H9 (cell line): ENCODE measurements around the gene SMCO4. TPM values are rescaled to one million over a fixed set of nuclear protein-coding genes. Genes with fewer than 3 reads are reported as not detected.

Experiments
- DNase-seq: peaks from one replicate; pipeline ENCODE4 v3.0.0-alpha.2; 2017
- H2AFZ ChIP-seq: one replicate; pipeline ENCODE4 v1.6.1; 2013; ENCODE audit warnings: mild to moderate bottlenecking, low read length, control low read depth, moderate library complexity
- H2AK5ac ChIP-seq: 2 replicates; pipeline ENCODE4 v1.6.1; 2013; ENCODE audit warnings: low read length, control low read depth, mixed read lengths; ENCODE audit not compliant: insufficient read length
- H2BK120ac ChIP-seq: one replicate; pipeline ENCODE4 v1.6.1; 2013; ENCODE audit warnings: low read depth, mild to moderate bottlenecking, low read length, control low read depth, inconsistent platforms; ENCODE audit not compliant: poor library complexity, severe bottlenecking
- H2BK12ac ChIP-seq: 2 replicates; pipeline ENCODE4 v1.6.1; 2013; ENCODE audit warnings: low read length, control low read depth, mixed read lengths, low read depth; ENCODE audit not compliant: insufficient read length
- H2BK15ac ChIP-seq: 2 replicates; pipeline ENCODE4 v1.6.1; 2013; ENCODE audit warnings: low read depth, low read length, control low read depth
- H2BK20ac ChIP-seq: one replicate; pipeline ENCODE4 v1.6.1; 2013; ENCODE audit warnings: low read depth, mild to moderate bottlenecking, low read length, control low read depth, inconsistent platforms; ENCODE audit not compliant: poor library complexity, severe bottlenecking
- H2BK5ac ChIP-seq: 2 replicates; pipeline ENCODE4 v1.6.1; 2013; ENCODE audit warnings: low read length, control low read depth, mixed read lengths; ENCODE audit not compliant: insufficient read length
- H3K14ac ChIP-seq: 2 replicates; pipeline ENCODE4 v1.6.1; 2013; ENCODE audit warnings: low read length, control low read depth; ENCODE audit not compliant: insufficient read depth
- H3K18ac ChIP-seq: 2 replicates; pipeline ENCODE4 v1.6.1; 2013; ENCODE audit warnings: low read depth, mild to moderate bottlenecking, mixed read lengths, low read length, control low read depth; ENCODE audit not compliant: insufficient read length
- H3K23ac ChIP-seq: 2 replicates; pipeline ENCODE4 v1.6.1; 2013; ENCODE audit warnings: low read length, control low read depth, mixed read lengths, low read depth; ENCODE audit not compliant: insufficient read length
- H3K23me2 ChIP-seq: 2 replicates; pipeline ENCODE4 v1.6.1; 2013; ENCODE audit warnings: low read depth, mild to moderate bottlenecking, mixed read lengths, low read length, control low read depth; ENCODE audit not compliant: insufficient read length, poor library complexity, severe bottlenecking
- H3K27ac ChIP-seq: 2 replicates; pipeline ENCODE4 v1.5.1; 2013; ENCODE audit warnings: low read length, control low read depth, mixed read lengths, low read depth; ENCODE audit not compliant: insufficient read length
- H3K27me3 ChIP-seq: 2 replicates; pipeline ENCODE4 v1.6.1; 2013; ENCODE audit warnings: low read length, control low read depth, inconsistent platforms; ENCODE audit not compliant: insufficient read depth
- H3K4ac ChIP-seq: 2 replicates; pipeline ENCODE4 v1.6.1; 2013; ENCODE audit warnings: low read depth, mild to moderate bottlenecking, control low read depth, inconsistent platforms, low read length, moderate library complexity
- H3K4me1 ChIP-seq: 2 replicates; pipeline ENCODE4 v1.6.1; 2013; ENCODE audit warnings: low read length, control low read depth, inconsistent platforms; ENCODE audit not compliant: insufficient read depth
- H3K4me2 ChIP-seq: 2 replicates; pipeline ENCODE4 v1.6.1; 2013; ENCODE audit warnings: low read length, control low read depth, mixed read lengths; ENCODE audit not compliant: insufficient read length, insufficient read depth
- H3K56ac ChIP-seq: 2 replicates; pipeline ENCODE4 v1.6.1; 2013; ENCODE audit warnings: low read depth, mild to moderate bottlenecking, mixed read lengths, low read length, control low read depth; ENCODE audit not compliant: insufficient read length
- H3K79me1 ChIP-seq: 2 replicates; pipeline ENCODE4 v1.6.1; 2013; ENCODE audit warnings: low read depth, mild to moderate bottlenecking, moderate library complexity, low read length, control low read depth, inconsistent platforms; ENCODE audit not compliant: insufficient read depth, poor library complexity, severe bottlenecking
- H3K79me2 ChIP-seq: 2 replicates; pipeline ENCODE4 v1.6.1; 2013; ENCODE audit warnings: low read length, control low read depth, inconsistent platforms; ENCODE audit not compliant: insufficient read depth
- H3K9ac ChIP-seq: 2 replicates; pipeline ENCODE4 v1.6.1; 2013; ENCODE audit warnings: low read length, control low read depth, mixed read lengths; ENCODE audit not compliant: insufficient read length; ENCODE audit errors: extremely low read depth
- H3K9me3 ChIP-seq: one replicate; pipeline ENCODE4 v1.6.1; 2013; ENCODE audit warnings: low read depth, low read length, inconsistent platforms; ENCODE audit not compliant: control insufficient read depth
- H3T11ph ChIP-seq: one replicate; pipeline ENCODE4 v1.6.1; 2013; ENCODE audit warnings: mild to moderate bottlenecking, low read length, control low read depth, inconsistent platforms
- H4K20me1 ChIP-seq: one replicate; pipeline ENCODE4 v1.6.1; 2013; ENCODE audit not compliant: control insufficient read depth, insufficient read length, insufficient read depth
- H4K5ac ChIP-seq: 2 replicates; pipeline ENCODE4 v1.6.1; 2013; ENCODE audit warnings: low read depth, mild to moderate bottlenecking, mixed read lengths, low read length, control low read depth; ENCODE audit not compliant: insufficient read length
- H4K8ac ChIP-seq: replicated peaks from 2 replicates; pipeline ENCODE4 v1.6.1; 2013; ENCODE audit warnings: low read length, control low read depth, mixed read lengths, low read depth; ENCODE audit not compliant: insufficient read length
- H4K91ac ChIP-seq: 2 replicates; pipeline ENCODE4 v1.6.1; 2013; ENCODE audit warnings: low read depth, mild to moderate bottlenecking, moderate library complexity, mixed read lengths, low read length, control low read depth; ENCODE audit not compliant: insufficient read length
- H3K27ac Mint-ChIP-seq, 3 experiments: 2 replicates in 2 of 3; 3 replicates in 1 of 3; pipeline ENCODE4 v1.8.0; 2020 to 2021; ENCODE audit warnings: mixed read lengths in 3 of 3, mild to moderate bottlenecking in 1 of 3, moderate library complexity in 1 of 3
- H3K27me3 Mint-ChIP-seq: 2 replicates; pipeline ENCODE4 v1.8.0; 2021; ENCODE audit warnings: low read depth, mild to moderate bottlenecking, moderate library complexity, mixed read lengths
- H3K36me3 Mint-ChIP-seq, 3 experiments: 2 replicates in 2 of 3; 3 replicates in 1 of 3; pipeline ENCODE4 v1.8.0; 2020 to 2021; ENCODE audit warnings: low read depth in 3 of 3, mixed read lengths in 3 of 3; ENCODE audit not compliant: insufficient read depth in 1 of 3
- H3K4me1 Mint-ChIP-seq, 2 experiments: 2 replicates each; pipeline ENCODE4 v1.8.0; 2020; ENCODE audit warnings: mixed read lengths in 2 of 2
- H3K4me3 Mint-ChIP-seq, 2 experiments: 2 replicates in 1 of 2; 3 replicates in 1 of 2; pipeline ENCODE4 v1.8.0; 2020 to 2021; ENCODE audit warnings: mild to moderate bottlenecking in 2 of 2, mixed read lengths in 2 of 2, moderate library complexity in 1 of 2
- H3K9me3 Mint-ChIP-seq, 2 experiments: 2 replicates in 1 of 2; 3 replicates in 1 of 2; pipeline ENCODE4 v1.8.0; 2020; ENCODE audit warnings: mild to moderate bottlenecking in 2 of 2, mixed read lengths in 2 of 2, moderate library complexity in 1 of 2
- CTCF ChIP-seq: fragments of 200-600 bp; sonication (generic); conservative IDR thresholded peaks from 3 replicates; pipeline ENCODE4 v1.8.0; 2021; ENCODE audit warnings: antibody characterized with exemption, mild to moderate bottlenecking
- WGBS: extraction: QIAGEN DNeasy Blood & Tissue Kit; methylation state at CpG from one replicate; pipeline ENCODE4 v1.1.7; 2013; ENCODE audit warnings: missing lambda C conversion rate, low lambda C conversion rate, mixed read lengths; ENCODE audit not compliant: insufficient read length; ENCODE audit errors: extremely low coverage; 5-methylcytosine and 5-hydroxymethylcytosine counted together
- total RNA-seq: library from RNA; stranded (reverse); gene quantifications from 2 replicates; pipeline ENCODE4 v1.2.1, GENCODE V29; 2021

The SMCO4 gene
- total RNA-seq, 1 experiment from 2014 or later: 35.6 TPM

GRCh38 chr11:93485983-93486382 lies 57.2 kb downstream of the SMCO4 start:
- no peak for DNase-seq
- H2BK5ac ChIP-seq: no peak overlapping the region
- H3K27ac ChIP-seq: no peak overlapping the region
- Mint-ChIP-seq H3K4me1 (peaks cover 21 to 24% of the 10 kb centered on the region in 2 experiments), H3K27ac (no peak overlapping the region; a peak in 1 of 7 replicates), H3K9me3 (no peaks in the 10 kb centered on the region), H3K36me3 (peaks cover 0 to 7% (median 0%) of the 10 kb centered on the region in 3 experiments; a peak in 1 of 7 replicates), H3K4me3 (no peak overlapping the region), H3K27me3 (no peaks in the 10 kb centered on the region)
- H3K4me2 ChIP-seq: no peak overlapping the region
- no peak overlapping the region for H3T11ph ChIP-seq
- TF ChIP-seq CTCF: no peak
- H4K5ac ChIP-seq: no peak overlapping the region
- no peak overlapping the region for H2AFZ ChIP-seq
- H3K56ac ChIP-seq: no peak overlapping the region
- no peak overlapping the region for H3K14ac ChIP-seq
- H2BK12ac ChIP-seq: no peak overlapping the region
- H3K23ac ChIP-seq: no peak overlapping the region
- H2BK20ac ChIP-seq: no peak overlapping the region
- H4K91ac ChIP-seq: no peak overlapping the region
- H2BK120ac ChIP-seq: no peak overlapping the region
- H3K4me1 ChIP-seq: peaks cover 21% of the 10 kb centered on the region; the same call in 1 of the 2 replicates
- H2BK15ac ChIP-seq: no peak overlapping the region
- H3K4ac ChIP-seq: no peak overlapping the region
- H3K23me2 ChIP-seq: no peaks in the 10 kb centered on the region
- no peak overlapping the region for H3K18ac ChIP-seq
- no CpG with 5 or more reads among the region's 2 CpGs for WGBS
- H3K79me2 ChIP-seq: no peaks in the 10 kb centered on the region
- no peaks in the 10 kb centered on the region for H3K79me1 ChIP-seq
- no peak overlapping the region for H3K9ac ChIP-seq
- H4K20me1 ChIP-seq: no peaks in the 10 kb centered on the region
- H4K8ac ChIP-seq: no peak overlapping the region
- H3K27me3 ChIP-seq: no peaks in the 10 kb centered on the region
- no peak overlapping the region for H2AK5ac ChIP-seq
- no peaks in the 10 kb centered on the region for H3K9me3 ChIP-seq
